OCI-LY3 (cell line): ENCODE data around the gene SMC3.

ENCODE experiments used
- H2AFZ ChIP-seq: fragments of 200-600, 300-600 bp; shearing (Covaris generic); 2 replicates; pipeline ENCODE4 v1.6.0; 2014; ENCODE audit warnings: antibody characterized with exemption, low read depth, low read length
- H3K27ac ChIP-seq: fragments of 200-600, 300-600 bp; sonication (generic); 2 replicates; pipeline ENCODE4 v1.5.1; 2014; ENCODE audit warnings: mild to moderate bottlenecking, low read length, moderate library complexity, mixed read lengths
- H3K27me3 ChIP-seq: fragments of 200-600, 300-600 bp; sonication (generic); 2 replicates; pipeline ENCODE4 v1.6.1; 2014; ENCODE audit warnings: low read depth, low read length, mixed read lengths
- H3K36me3 ChIP-seq: fragments of 200-600, 300-600 bp; sonication (generic); replicated peaks from 2 replicates; pipeline ENCODE3; 2014; ENCODE audit warnings: low read depth, low read length, mixed read lengths
- H3K4me1 ChIP-seq: fragments of 300-600, 200-600 bp; sonication (generic); 2 replicates; pipeline ENCODE4 v1.6.1; 2014; ENCODE audit warnings: low read length, mixed read lengths
- H3K4me2 ChIP-seq: fragments of 200-600, 300-600 bp; sonication (generic); 2 replicates; pipeline ENCODE4 v1.6.1; 2014; ENCODE audit warnings: low read length, mixed read lengths
- H3K4me3 ChIP-seq: fragments of 300-600, 200-600 bp; sonication (generic); 2 replicates; pipeline ENCODE4 v1.5.1; 2014; ENCODE audit warnings: antibody characterized with exemption, mild to moderate bottlenecking, low read length, moderate library complexity
- H3K79me2 ChIP-seq: fragments of 300-600, 200-600 bp; shearing (Covaris generic); 2 replicates; pipeline ENCODE4 v1.6.1; 2014; ENCODE audit warnings: mild to moderate bottlenecking, low read length, mixed read lengths
- H3K9ac ChIP-seq: fragments of 300-600, 200-600 bp; shearing (Covaris generic); 2 replicates; pipeline ENCODE4 v1.6.0; 2014; ENCODE audit warnings: mild to moderate bottlenecking, low read length, moderate library complexity
- H3K9me3 ChIP-seq: fragments of 200-600, 300-600 bp; shearing (Covaris generic); 2 replicates; pipeline ENCODE4 v1.6.1; 2014; ENCODE audit warnings: low read length, mixed read lengths; ENCODE audit not compliant: insufficient read depth
- H4K20me1 ChIP-seq: fragments of 200-600, 300-600 bp; sonication (generic); 2 replicates; pipeline ENCODE4 v1.6.1; 2016; ENCODE audit warnings: low read length, mixed read lengths; ENCODE audit not compliant: insufficient read depth
- EZH2phosphoT487 ChIP-seq: fragments of 200-600 bp; shearing (Covaris generic); IDR thresholded peaks from 2 replicates; pipeline ENCODE4 v1.6.1; 2018; ENCODE audit warnings: antibody characterized with exemption, mixed run types, low read depth
- TF ChIP-seq, protein P1 (sequence below): fragments of 200-600, 300-600 bp; sonication (generic); IDR thresholded peaks from 2 replicates; pipeline ENCODE4 v1.5.1; 2014; ENCODE audit warnings: antibody characterized with exemption, low read length, low read depth

The SMC3 gene

DNA sequence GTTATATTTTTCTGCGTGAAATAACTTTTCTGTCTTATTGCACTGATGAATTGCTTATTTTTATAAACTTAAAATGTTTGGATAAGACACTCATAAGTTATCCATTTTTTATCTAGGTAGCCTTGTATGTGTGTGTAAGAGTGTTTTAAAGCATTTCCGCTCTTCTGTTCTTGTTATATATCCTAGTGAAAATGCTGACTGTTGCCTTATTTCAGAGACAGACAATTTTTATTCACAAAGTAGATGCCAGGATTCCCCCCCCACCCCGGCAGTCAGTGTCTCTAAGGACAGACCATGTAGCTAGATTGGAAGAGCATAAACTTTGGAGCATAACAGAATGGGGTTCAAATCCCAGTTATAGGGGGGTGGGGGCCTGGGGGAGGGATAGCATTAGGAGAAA, 1.6 kb downstream of the SMC3 start:
- Histone ChIP-seq H3K4me1 (peaks cover 15% of the 10 kb centered on the region; the same call in 1 of the 2 replicates), H3K9me3 (no peaks in the 10 kb centered on the region), H3K9ac (peak overlapping the region; percentile 93; the same call in 1 of the 2 replicates)

DNA sequence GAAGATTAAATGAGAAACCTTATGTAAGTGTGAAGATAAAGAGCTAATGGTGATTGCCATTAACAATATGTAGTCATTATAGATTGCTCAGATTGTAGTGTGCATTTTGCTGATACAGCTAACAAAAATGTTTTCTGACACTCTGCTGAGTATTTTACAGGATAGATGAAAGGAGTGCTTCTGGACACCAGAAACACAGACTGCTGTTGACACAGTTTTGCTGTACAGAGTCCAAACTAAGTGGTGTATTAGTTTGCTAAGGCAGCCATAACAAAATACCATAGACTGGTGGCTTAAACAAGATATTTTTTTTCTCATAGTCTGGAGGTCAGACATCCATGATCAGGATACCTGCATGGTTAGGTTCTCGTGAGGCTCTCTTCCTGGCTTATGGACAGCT, 2.2 kb downstream of the SMC3 start:
- no peak overlapping the region for H3K9ac ChIP-seq
- peaks cover 3% of the 10 kb centered on the region for H3K27me3 ChIP-seq

More for the DNA sequence above, 1.6 kb downstream of the SMC3 start:
- Histone ChIP-seq H3K4me2 (peak overlapping the region; percentile 77), H3K27ac (no peak overlapping the region), H3K79me2 (peaks cover 65% of the 10 kb centered on the region), H3K27me3 (peaks cover 9% of the 10 kb centered on the region), H2AFZ (no peak overlapping the region), H4K20me1 (peaks cover 41% of the 10 kb centered on the region), H3K36me3 (peaks cover 18% of the 10 kb centered on the region), H3K4me3 (peak overlapping the region; percentile 96)
- no peak for TF ChIP-seq EZH2phosphoT487
- TF ChIP-seq, protein P1, sequence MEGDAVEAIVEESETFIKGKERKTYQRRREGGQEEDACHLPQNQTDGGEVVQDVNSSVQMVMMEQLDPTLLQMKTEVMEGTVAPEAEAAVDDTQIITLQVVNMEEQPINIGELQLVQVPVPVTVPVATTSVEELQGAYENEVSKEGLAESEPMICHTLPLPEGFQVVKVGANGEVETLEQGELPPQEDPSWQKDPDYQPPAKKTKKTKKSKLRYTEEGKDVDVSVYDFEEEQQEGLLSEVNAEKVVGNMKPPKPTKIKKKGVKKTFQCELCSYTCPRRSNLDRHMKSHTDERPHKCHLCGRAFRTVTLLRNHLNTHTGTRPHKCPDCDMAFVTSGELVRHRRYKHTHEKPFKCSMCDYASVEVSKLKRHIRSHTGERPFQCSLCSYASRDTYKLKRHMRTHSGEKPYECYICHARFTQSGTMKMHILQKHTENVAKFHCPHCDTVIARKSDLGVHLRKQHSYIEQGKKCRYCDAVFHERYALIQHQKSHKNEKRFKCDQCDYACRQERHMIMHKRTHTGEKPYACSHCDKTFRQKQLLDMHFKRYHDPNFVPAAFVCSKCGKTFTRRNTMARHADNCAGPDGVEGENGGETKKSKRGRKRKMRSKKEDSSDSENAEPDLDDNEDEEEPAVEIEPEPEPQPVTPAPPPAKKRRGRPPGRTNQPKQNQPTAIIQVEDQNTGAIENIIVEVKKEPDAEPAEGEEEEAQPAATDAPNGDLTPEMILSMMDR, result no peak

DNA sequence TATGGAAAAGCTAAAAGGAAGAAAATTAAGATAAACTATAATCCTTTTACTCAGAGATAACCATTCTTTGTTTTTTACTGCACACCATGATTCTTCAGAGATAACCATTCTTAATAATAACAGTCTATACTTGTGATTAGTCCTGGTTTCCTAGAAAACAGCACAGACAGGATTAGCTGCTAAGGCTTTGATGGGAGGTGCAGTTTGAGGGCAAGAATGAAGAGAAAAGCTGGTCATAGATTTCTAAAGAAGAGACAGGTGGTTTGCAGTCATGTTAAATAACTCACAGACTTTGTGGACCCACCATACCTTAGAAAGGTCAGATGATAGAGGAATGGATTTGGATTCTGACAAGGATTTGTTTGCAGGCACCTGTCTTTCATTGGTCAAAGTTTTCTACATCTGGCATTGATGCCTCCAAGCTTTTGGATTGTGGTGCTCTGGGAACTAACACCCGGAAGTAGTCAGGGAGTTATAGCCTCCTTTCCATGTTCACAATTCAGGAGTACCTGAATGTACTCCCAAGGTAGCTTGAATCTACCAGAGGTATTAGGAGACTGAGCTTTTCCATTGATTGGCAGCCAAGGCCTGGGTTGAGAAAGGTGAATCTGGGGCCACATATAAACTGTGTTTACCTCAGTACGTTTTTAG, 3.7 kb downstream of the SMC3 start:
- Histone ChIP-seq H2AFZ (no peak overlapping the region), H3K4me3 (no peak overlapping the region), H3K9ac (no peak overlapping the region), H3K36me3 (peaks cover 27% of the 10 kb centered on the region), H3K4me1 (peaks cover 15% of the 10 kb centered on the region; the same call in 1 of the 2 replicates), H3K27ac (no peak overlapping the region), H3K9me3 (no peaks in the 10 kb centered on the region), H3K4me2 (no peak overlapping the region), H4K20me1 (peaks cover 55% of the 10 kb centered on the region), H3K79me2 (peaks cover 83% of the 10 kb centered on the region), H3K27me3 (no peaks in the 10 kb centered on the region)
- TF ChIP-seq EZH2phosphoT487, result no peak
- TF ChIP-seq, protein P1, result no peak

More for the DNA sequence above, 2.2 kb downstream of the SMC3 start:
- no peak overlapping the region for H3K4me3 ChIP-seq
- no peak for TF ChIP-seq EZH2phosphoT487
- TF ChIP-seq, protein P1, result no peak
- H3K4me1 ChIP-seq, result peaks cover 15% of the 10 kb centered on the region; the same call in 1 of the 2 replicates
- H3K4me2 ChIP-seq, result peak overlapping the region; percentile 77
- H4K20me1 ChIP-seq, result peaks cover 47% of the 10 kb centered on the region
- H3K36me3 ChIP-seq, result peaks cover 18% of the 10 kb centered on the region
- no peaks in the 10 kb centered on the region for H3K9me3 ChIP-seq
- H3K79me2 ChIP-seq, result peaks cover 71% of the 10 kb centered on the region
- no peak overlapping the region for H3K27ac ChIP-seq
- no peak overlapping the region for H2AFZ ChIP-seq

DNA sequence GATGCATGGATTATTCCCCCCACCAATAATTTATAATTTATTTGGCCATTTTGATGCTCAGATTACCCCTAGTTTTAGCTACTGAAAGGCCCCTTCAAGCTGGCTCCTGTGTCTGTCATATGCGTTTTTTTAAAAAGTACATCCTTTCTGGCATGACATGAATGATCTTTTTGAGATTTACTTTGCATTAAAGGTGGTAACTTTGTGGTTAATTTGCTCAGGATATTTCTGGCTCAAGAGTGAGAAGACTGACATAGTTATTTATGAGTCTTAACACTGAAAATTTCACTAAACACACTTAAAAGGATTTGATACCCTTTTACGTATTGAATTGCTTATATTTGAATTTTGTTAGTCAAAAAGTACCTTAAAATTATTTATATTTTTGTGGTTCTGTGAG, 5.4 kb downstream of the SMC3 start:
- Histone ChIP-seq H3K9ac (no peak overlapping the region), H3K4me3 (no peak overlapping the region), H3K27ac (no peak overlapping the region), H3K36me3 (peaks cover 29% of the 10 kb centered on the region), H3K4me2 (no peak overlapping the region), H4K20me1 (peaks cover 55% of the 10 kb centered on the region), H2AFZ (no peak overlapping the region), H3K4me1 (peaks cover 15% of the 10 kb centered on the region; the same call in 1 of the 2 replicates), H3K9me3 (no peaks in the 10 kb centered on the region), H3K79me2 (peaks cover 81% of the 10 kb centered on the region), H3K27me3 (no peaks in the 10 kb centered on the region)
- TF ChIP-seq EZH2phosphoT487, result no peak
- TF ChIP-seq, protein P1, result no peak
